GM12878 (cell line): ENCODE measurements around the gene GGPS1. TPM values are rescaled to one million over a fixed set of nuclear protein-coding genes. Genes with fewer than 3 reads are reported as not detected.

Experiments used
- ATAC-seq: fragments of 200-7000 bp; cut with Tn5 transposase; 3 replicates; pipeline ENCODE4 v1.9.1; 2020; ENCODE audit warnings: mild to moderate bottlenecking, moderate library complexity
- BruUV-seq: library from RNA; stranded (reverse); fragments of 400-500 nt; replicated peaks from 2 replicates; lab custom pipeline; 2021; lab: Mats Ljungman, UMichigan
- CTCF ChIA-PET: fragments of 300-600 bp; sonication (Branson Sonifier 250); formaldehyde crosslinking; extraction: SDS; loops from one replicate; lab custom pipeline; 2021; ENCODE audit warnings: inconsistent platforms; lab: Yijun Ruan, JAX
- POLR2A ChIA-PET: fragments of 350-600 bp; formaldehyde crosslinking; extraction: SDS; loops from one replicate; lab custom pipeline; 2021; ENCODE audit warnings: inconsistent platforms; lab: Charles Lee
- RAD21 ChIA-PET: fragments of 300-600 bp; sonication (Branson Sonifier 250); formaldehyde crosslinking; loops from one replicate; lab custom pipeline; 2023; ENCODE audit warnings: antibody characterized with exemption; ENCODE audit not compliant: unreplicated experiment; lab: Charles Lee
- SMC1A ChIA-PET: fragments of 300-600 bp; sonication (Branson Sonifier 250); formaldehyde crosslinking; loops from one replicate; lab custom pipeline; 2023; ENCODE audit not compliant: unreplicated experiment, uncharacterized antibody; lab: Charles Lee
- DNase-seq: peaks from one replicate; pipeline ENCODE4 v3.0.0-alpha.2; 2011; ENCODE audit warnings: low read depth, low spot score
- FAIRE-seq: peaks from 3 replicates; lab custom pipeline; 2011; peaks lifted over from hg19 to GRCh38; lab: Jason Lieb, UNC
- H2AFZ ChIP-seq: 2 replicates; pipeline ENCODE4 v1.6.0; 2011; ENCODE audit warnings: low read depth, low read length, control low read depth; ENCODE audit not compliant: control insufficient read depth
- H3K27ac ChIP-seq: 2 replicates; pipeline ENCODE4 v1.5.1; 2011; ENCODE audit warnings: control low read depth; ENCODE audit not compliant: control insufficient read depth, insufficient read depth
- H3K27me3 ChIP-seq, 2 experiments: replicated peaks in 1 of 2; 2 replicates each; pipeline versions ENCODE4 v1.6.0 to v1.6.1; 2011; ENCODE audit warnings: low read length in 1 of 2; ENCODE audit not compliant: control insufficient read depth in 2 of 2, insufficient read depth in 2 of 2
- H3K36me3 ChIP-seq, 2 experiments: 2 replicates each; pipeline ENCODE4 v1.5.1; 2011; ENCODE audit warnings: low read length in 1 of 2; ENCODE audit not compliant: control insufficient read depth in 2 of 2, insufficient read depth in 2 of 2
- H3K4me1 ChIP-seq: 2 replicates; pipeline ENCODE4 v1.6.1; 2011; ENCODE audit warnings: mild to moderate bottlenecking, low read length, moderate library complexity, mixed read lengths; ENCODE audit not compliant: control insufficient read depth, insufficient read depth
- H3K4me2 ChIP-seq: 2 replicates; pipeline ENCODE4 v1.6.0; 2011; ENCODE audit warnings: control low read depth; ENCODE audit not compliant: control insufficient read depth, insufficient read depth
- H3K4me3 ChIP-seq: fragments of 200-600 bp; sonication (generic); 2 replicates; pipeline ENCODE4 v1.5.1; 2016
- H3K79me2 ChIP-seq: 2 replicates; pipeline ENCODE4 v1.6.0; 2011; ENCODE audit warnings: low read length; ENCODE audit not compliant: control insufficient read depth, insufficient read depth
- H3K9ac ChIP-seq: 2 replicates; pipeline ENCODE4 v1.8.0; 2011; ENCODE audit warnings: low read length, control low read depth, mixed read lengths; ENCODE audit not compliant: control insufficient read depth, insufficient read depth
- H3K9me3 ChIP-seq: replicated peaks from 3 replicates; pipeline ENCODE4 v1.5.1; 2011; ENCODE audit warnings: mild to moderate bottlenecking, low read length; ENCODE audit not compliant: control insufficient read depth, insufficient read depth
- H4K20me1 ChIP-seq: 2 replicates; pipeline ENCODE4 v1.6.0; 2011; ENCODE audit not compliant: control insufficient read depth, insufficient read depth
- CBX3 ChIP-seq: fragments of 200-600 bp; sonication (generic); IDR thresholded peaks from 2 replicates; pipeline ENCODE4 v1.6.1; 2016; ENCODE audit warnings: low read depth, borderline replicate concordance
- EZH2 ChIP-seq: IDR thresholded peaks from 2 replicates; pipeline ENCODE4 v1.6.1; 2012; ENCODE audit warnings: low read depth, mild to moderate bottlenecking, control low read depth, inconsistent platforms, low read length, borderline replicate concordance; ENCODE audit not compliant: control insufficient read depth
- MEF2A ChIP-seq: IDR thresholded peaks from 2 replicates; pipeline ENCODE4 v1.6.1; 2011; ENCODE audit warnings: low read depth, mild to moderate bottlenecking, low read length, moderate library complexity; ENCODE audit not compliant: insufficient read depth
- NFYA ChIP-seq: IDR thresholded peaks from 2 replicates; pipeline ENCODE4 v1.6.1; 2011; ENCODE audit warnings: low read depth, mild to moderate bottlenecking, low read length, improper control_type of control experiment, borderline replicate concordance
- RAD51 ChIP-seq: fragments of 450-650 bp; IDR thresholded peaks from 2 replicates; pipeline ENCODE4 v1.6.1; 2016; ENCODE audit warnings: moderate library complexity, mild to moderate bottlenecking, inconsistent platforms
- ZBTB33 ChIP-seq: fragments of 450-650 bp; IDR thresholded peaks from 2 replicates; pipeline ENCODE4 v1.6.1; 2017; ENCODE audit warnings: mild to moderate bottlenecking
- ZNF622 ChIP-seq: fragments of 450-650 bp; IDR thresholded peaks from 2 replicates; pipeline ENCODE4 v1.6.1; 2017; ENCODE audit warnings: mild to moderate bottlenecking, inconsistent platforms
- WGBS: methylation state at CpG from one replicate; pipeline ENCODE4 v1.1.6; 2016; ENCODE audit warnings: low lambda C conversion rate; ENCODE audit not compliant: insufficient replicate concordance, insufficient coverage; ENCODE audit errors: missing lambda C conversion rate; 5-methylcytosine and 5-hydroxymethylcytosine counted together
- in situ Hi-C: fragments of 300-500 bp; cut with MboI; formaldehyde crosslinking; loops from 9 replicates; pipeline ENCODE4 v1.14.3; 2018; ENCODE audit warnings: mixed read lengths
- intact Hi-C: fragments of 100-400 bp; cut with micrococcal nuclease; formaldehyde crosslinking; loops from one replicate; pipeline ENCODE4 v1.14.2; 2022; ENCODE audit not compliant: unreplicated experiment
- polyA plus RNA-seq, 11 experiments: library from polyadenylated mRNA; depleted of rRNA in 4 of 11; unstranded in 6 of 11; stranded (reverse) in 5 of 11; fragments of >200 nt; fragmentation: Nextera tagmentation in 4 of 11; fragmentation: Illumina TruSeq in 1 of 11; extraction: Ambion mirVana in 4 of 11; extraction: Trizol in 1 of 11; gene quantifications; 1 replicate in 1 of 11; 2 replicates in 10 of 11; pipeline versions ENCODE4 v1.2.1 to v1.2.3, GENCODE V29; 2011 to 2016; ENCODE audit warnings: inconsistent platforms in 2 of 11, missing spikeins in 2 of 11, low read depth in 1 of 11
- total RNA-seq, 4 experiments: library from RNA; depleted of rRNA in 3 of 4; stranded (reverse); fragments of >200 nt in 3 of 4; fragmentation: Illumina TruSeq in 1 of 4; extraction: Trizol in 1 of 4; gene quantifications; 2 replicates each; pipeline versions ENCODE4 v1.2.1 to v1.2.3, GENCODE V29; 2013 to 2021
- TF ChIP-seq, protein P1 (sequence below), 3 experiments: IDR thresholded peaks in 2 of 3; conservative IDR thresholded peaks in 1 of 3; 2 replicates each; pipeline ENCODE4 v1.5.1; 2011; ENCODE audit warnings: low read depth in 3 of 3, low read length in 3 of 3, mild to moderate bottlenecking in 3 of 3, control low read depth in 2 of 3, moderate library complexity in 2 of 3, inconsistent platforms in 1 of 3, mixed read lengths in 1 of 3; ENCODE audit not compliant: control insufficient read depth in 2 of 3, insufficient read depth in 1 of 3; ENCODE audit errors: extremely low read depth in 1 of 3

The GGPS1 gene
- total and polyA plus RNA-seq, 10 of the 15 experiments (the other 5 are each of a cell fraction or from before 2014, with no cell fraction given): 15.1 to 36.0 (median 25.3) TPM

- no peak for TF ChIP-seq ZBTB33
- TF ChIP-seq, protein P1, sequence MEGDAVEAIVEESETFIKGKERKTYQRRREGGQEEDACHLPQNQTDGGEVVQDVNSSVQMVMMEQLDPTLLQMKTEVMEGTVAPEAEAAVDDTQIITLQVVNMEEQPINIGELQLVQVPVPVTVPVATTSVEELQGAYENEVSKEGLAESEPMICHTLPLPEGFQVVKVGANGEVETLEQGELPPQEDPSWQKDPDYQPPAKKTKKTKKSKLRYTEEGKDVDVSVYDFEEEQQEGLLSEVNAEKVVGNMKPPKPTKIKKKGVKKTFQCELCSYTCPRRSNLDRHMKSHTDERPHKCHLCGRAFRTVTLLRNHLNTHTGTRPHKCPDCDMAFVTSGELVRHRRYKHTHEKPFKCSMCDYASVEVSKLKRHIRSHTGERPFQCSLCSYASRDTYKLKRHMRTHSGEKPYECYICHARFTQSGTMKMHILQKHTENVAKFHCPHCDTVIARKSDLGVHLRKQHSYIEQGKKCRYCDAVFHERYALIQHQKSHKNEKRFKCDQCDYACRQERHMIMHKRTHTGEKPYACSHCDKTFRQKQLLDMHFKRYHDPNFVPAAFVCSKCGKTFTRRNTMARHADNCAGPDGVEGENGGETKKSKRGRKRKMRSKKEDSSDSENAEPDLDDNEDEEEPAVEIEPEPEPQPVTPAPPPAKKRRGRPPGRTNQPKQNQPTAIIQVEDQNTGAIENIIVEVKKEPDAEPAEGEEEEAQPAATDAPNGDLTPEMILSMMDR (IDR thresholded peaks at IDR 0.05 in 2 of 3, conservative IDR thresholded peaks at IDR 0.05 in 1 of 3; ENCODE audit: control insufficient read depth in 2 of 3, extremely low read depth in 1 of 3, insufficient read depth in 1 of 3, low read depth in 3 of 3, low read length in 3 of 3): no peak
Measured at GRCh38 chr1:235313931-235314678, 14.3 kb upstream of the GGPS1 start (continued).

- in situ Hi-C loops: no loop called here
- Histone ChIP-seq H2AFZ (no peak overlapping the region), H3K9ac (no peak overlapping the region), H3K36me3 (peaks cover 0 to 20% of the 10 kb centered on the region in 2 experiments; a peak in 2 of 4 replicates), H3K27ac (no peak overlapping the region), H3K27me3 (no peaks in the 10 kb centered on the region), H3K4me2 (peak overlapping the region; percentile 21; the same call in 1 of the 2 replicates), H3K79me2 (peaks cover 80% of the 10 kb centered on the region), H3K9me3 (no peaks in the 10 kb centered on the region), H4K20me1 (no peaks in the 10 kb centered on the region), H3K4me1 (peaks cover 6% of the 10 kb centered on the region; the same call in 1 of the 2 replicates), H3K4me3 (no peak overlapping the region)
- no peak for TF ChIP-seq RAD51
- TF ChIP-seq EZH2: no peak
- no peak for TF ChIP-seq CBX3
- TF ChIP-seq, protein P1 (IDR thresholded peaks at IDR 0.05 in 2 of 3, conservative IDR thresholded peaks at IDR 0.05 in 1 of 3; ENCODE audit: control insufficient read depth in 2 of 3, extremely low read depth in 1 of 3, insufficient read depth in 1 of 3, low read depth in 3 of 3, low read length in 3 of 3): no peak
- no peak for TF ChIP-seq MEF2A
- no peak for TF ChIP-seq ZNF622
- TF ChIP-seq NFYA: no peak
- WGBS: 73% methylated on average over 5 of the region's 5 CpGs
- no peak for ATAC-seq
- ChIA-PET SMC1A (interaction anchor here (0.6 to 3.4 kb wide), 6 partner anchors 9 to 64 kb away, joined by 3 to 17 read pairs (median 4); no protein-coding TSS in a partner anchor), POLR2A (interaction anchor here (1.2 to 3.3 kb wide), 3 partner anchors 9 to 54 kb away, joined by 3 to 11 read pairs (median 4); no protein-coding TSS in a partner anchor), RAD21 (interaction anchor here (1.8 kb wide), 1 partner anchor 39 kb away, joined by 7 read pairs; no protein-coding TSS in a partner anchor), CTCF (interaction anchor here (1.3 to 4.2 kb wide), 4 partner anchors 8 to 198 kb away, joined by 4 to 16 read pairs (median 5); no protein-coding TSS in a partner anchor)
- BruUV-seq: TSS peak; percentile 3
- no peak for DNase-seq
- no peak for FAIRE-seq
- intact Hi-C loops: no loop called here
Measured at GRCh38 chr1:235315173-235315572, 13.2 kb upstream of the GGPS1 start.
